Heart left ventricle (tissue), 16 donors: ENCODE data around the gene MAP1B. TPM values are rescaled to one million over a fixed set of nuclear protein-coding genes. Genes with fewer than 3 reads are reported as not detected.

Experiments
- ATAC-seq, 4 donors: fragments of 200-7000 bp; cut with Tn5 transposase; one replicate each; pipeline ENCODE4 v1.9.1; 2020 to 2022; ENCODE audit warnings: moderate library complexity in 4 of 4, mild to moderate bottlenecking in 3 of 4, moderate number of reproducible peaks in 1 of 4
- DNase-seq, 5 donors: peaks; one replicate each; pipeline ENCODE4 v3.0.0-alpha.2; 2020
- H3K27ac ChIP-seq, 12 donors: fragments of 200-600 bp; sonication (generic) in 4 of 12; one replicate each; pipeline versions ENCODE4 v1.5.0 to v1.8.0; 2016 to 2022; ENCODE audit warnings: mild to moderate bottlenecking in 2 of 12
- H3K27me3 ChIP-seq, 9 donors: fragments of 200-600 bp; sonication (generic) in 2 of 9; one replicate each; pipeline versions ENCODE4 v1.5.1 to v1.8.0; 2016 to 2022; ENCODE audit warnings: mild to moderate bottlenecking in 3 of 9
- H3K36me3 ChIP-seq, 9 donors: fragments of 200-600 bp; sonication (generic) in 2 of 9; one replicate each; pipeline versions ENCODE4 v1.5.0 to v1.8.0; 2018 to 2022; ENCODE audit warnings: mild to moderate bottlenecking in 2 of 9
- H3K4me1 ChIP-seq, 12 donors: fragments of 200-600 bp; sonication (generic) in 4 of 12; one replicate each; pipeline versions ENCODE4 v1.5.0 to v1.8.0; 2016 to 2022; ENCODE audit warnings: mild to moderate bottlenecking in 3 of 12
- H3K4me3 ChIP-seq, 12 donors: fragments of 200-600 bp; sonication (generic) in 4 of 12; one replicate each; pipeline versions ENCODE4 v1.5.0 to v1.8.0; 2017 to 2022; ENCODE audit warnings: mild to moderate bottlenecking in 9 of 12, moderate library complexity in 4 of 12
- H3K9me3 ChIP-seq, 12 donors: fragments of 200-600 bp; sonication (generic) in 4 of 12; one replicate each; pipeline versions ENCODE4 v1.5.0 to v1.8.0; 2016 to 2022; ENCODE audit warnings: mild to moderate bottlenecking in 1 of 12
- CTCF ChIP-seq, 12 donors: fragments of 200-600 bp; sonication (generic) in 4 of 12; IDR thresholded peaks; one replicate each; pipeline versions ENCODE4 v1.5.0 to v1.8.0; 2018 to 2022; ENCODE audit warnings: antibody characterized with exemption in 12 of 12, mild to moderate bottlenecking in 5 of 12
- POLR2A ChIP-seq, 2 donors: fragments of 450-650 bp; IDR thresholded peaks; one replicate each; pipeline ENCODE4 v1.6.1; 2017; ENCODE audit warnings: antibody characterized with exemption in 2 of 2, mild to moderate bottlenecking in 2 of 2, moderate library complexity in 2 of 2
- WGBS, 4 donors: extraction: QIAGEN DNeasy Blood & Tissue Kit in 2 of 4; methylation state at CpG; one replicate each; pipeline versions ENCODE4 v1.1.5 to v1.1.7; 2013 to 2018; 5-methylcytosine and 5-hydroxymethylcytosine counted together
- intact Hi-C, 10 donors: fragments of 100-400 bp; cut with DNase I; formaldehyde crosslinking; loops; one replicate each; pipeline versions ENCODE4 v1.11.1 to v1.14.2; 2022
- polyA plus RNA-seq, 2 donors: library from polyadenylated mRNA; stranded (reverse); fragments of 200-250 nt; gene quantifications; one replicate each; pipeline ENCODE4 v1.2.3, GENCODE V29; 2013
- total RNA-seq, 9 donors: library from RNA; depleted of rRNA in 2 of 9; stranded (reverse); fragments of >200 nt in 2 of 9; fragmentation: NEBNext Ultra II Directional in 3 of 9; extraction: Animal tissue kit (Norgen Biotek cat#: 25700) in 3 of 9; gene quantifications; one replicate each; pipeline versions ENCODE4 v1.1.0 to v1.2.4, GENCODE V29; 2016 to 2023
- donor health status: ischemic (EF 13 %, LVEDD 7.1; RV severe dilation, severe dysfunction).
- donor health status: healthy with polysubstance abuse.
- donor health status: DM: no; HTN: yes; CAD: no.
- donor health status: DM: no; HTN: no; CAD: no.
- donor health status: ischemic (EF 25% LVEDD 6.9; RV normal size, moderate dysfunction).
- donor health status: ischemic (EF 25% LVEDD 5.7; RV mildly dilated, moderate dysfunction).
- donor health status: healthy.
- donor health status: DM: yes; HTN: yes; CAD: no.
- donor health status: ischemic (EF 35%, LVEDD 5.7; RV mildly dilated, moderate dysfunction).
- donor health status: nonischemic (EF 11% LVEDD 7.7; RV severe dilation, severe dysfunction).
- donor health status: DM: yes; HTN: yes; CAD: no.
- donor health status: PGD.
- donor health status: ischemic (EF 29% LVEDD 5.4; RV normal size, mild dysfunction).
- donor health status: nonischemic (EF 23%, LVEDD 6.1; RV moderate dilation, normal function).

The MAP1B gene
- total and polyA plus RNA-seq, 11 donors: 10.1 to 603 (median 133) TPM

- intact Hi-C loops: no loop called here
These were observed 10.6 kb upstream of the MAP1B start for GRCh38 chr5:72096602-72097188.

GRCh38 chr5:72101828-72102227, 5.4 kb upstream of the MAP1B start:
- ATAC-seq: no peak
- H3K4me3 ChIP-seq: no peak overlapping the region
- 78 to 98% (median 94%) methylated on average over 1 of the region's 1 CpG for WGBS, 4 donors
- H3K27me3 ChIP-seq: peaks cover 0 to 16% (median 0%) of the 10 kb centered on the region in 9 donors
- peaks cover 0 to 12% (median 0%) of the 10 kb centered on the region in 12 donors for H3K9me3 ChIP-seq
- DNase-seq: no peak
- no peak overlapping the region for H3K27ac ChIP-seq
- intact Hi-C loops: loop anchor here in 4 of 10 donors (10.0 kb wide), 2 partner anchors 217 to 317 kb away; no protein-coding TSS in a partner anchor
- TF ChIP-seq CTCF (IDR thresholded peaks at IDR 0.05) (no peak), POLR2A (IDR thresholded peaks at IDR 0.05) (no peak)
- H3K4me1 ChIP-seq: peaks cover 0 to 4% (median 0%) of the 10 kb centered on the region in 12 donors
- H3K36me3 ChIP-seq: no peaks in the 10 kb centered on the region

More at GRCh38 chr5:72096602-72097188, 10.6 kb upstream of the MAP1B start:
- DNase-seq: no peak
- no peaks in the 10 kb centered on the region for H3K9me3 ChIP-seq
- TF ChIP-seq CTCF (IDR thresholded peaks at IDR 0.05) (no peak), POLR2A (IDR thresholded peaks at IDR 0.05) (no peak)
- H3K36me3 ChIP-seq: no peaks in the 10 kb centered on the region
- H3K27ac ChIP-seq: no peak overlapping the region
- H3K27me3 ChIP-seq: peaks cover 0 to 4% (median 0%) of the 10 kb centered on the region in 9 donors
- H3K4me1 ChIP-seq: no peaks in the 10 kb centered on the region
- WGBS, 4 donors: 77 to 88% (median 84%) methylated on average over 6 of the region's 6 CpGs
- ATAC-seq: no peak
- H3K4me3 ChIP-seq: no peak overlapping the region

- intact Hi-C loops: loop anchor here in 8 of 10 donors (2.0 to 10.0 kb wide), 4 partner anchors 222 to 324 kb away; no protein-coding TSS in a partner anchor
- no peak for DNase-seq
- WGBS, 4 donors: 19 to 24% (median 20%) methylated on average over 10 to 11 of the region's 11 CpGs
- Histone ChIP-seq H3K27ac (peak overlapping the region in 10 of 12 donors; percentile 74 to 93 (median 87)), H3K27me3 (peaks cover 0 to 40% (median 0%) of the 10 kb centered on the region in 9 donors), H3K9me3 (peaks cover 0 to 12% (median 0%) of the 10 kb centered on the region in 12 donors), H3K4me1 (peaks cover 0 to 35% (median 14%) of the 10 kb centered on the region in 12 donors), H3K36me3 (no peaks in the 10 kb centered on the region), H3K4me3 (peak overlapping the region; percentile 53 to 95 (median 88))
- TF ChIP-seq POLR2A (IDR thresholded peaks at IDR 0.05) (no peak), CTCF (IDR thresholded peaks at IDR 0.05) (no peak)
- peak in 2 of 4 donors; percentile 4 to 14 for ATAC-seq
These were observed 501 bp upstream of the MAP1B start for GRCh38 chr5:72106817-72107130.

GRCh38 chr5:72107901-72108201, 576 bp downstream of the MAP1B start:
- Histone ChIP-seq H3K27me3 (peaks cover 0 to 40% (median 0%) of the 10 kb centered on the region in 9 donors), H3K27ac (peak overlapping the region; percentile 74 to 93 (median 87)), H3K4me3 (peak overlapping the region; percentile 53 to 95 (median 88)), H3K4me1 (peaks cover 0 to 43% (median 15%) of the 10 kb centered on the region in 12 donors), H3K9me3 (peaks cover 0 to 12% (median 0%) of the 10 kb centered on the region in 12 donors), H3K36me3 (no peaks in the 10 kb centered on the region)
- TF ChIP-seq POLR2A (IDR thresholded peaks at IDR 0.05) (no peak), CTCF (IDR thresholded peaks at IDR 0.05) (no peak)
- ATAC-seq: peak in 3 of 4 donors; percentile 13 to 27 (median 14)
- 0 to 1% (median 0%) methylated on average over 7 to 11 of the region's 11 CpGs for WGBS, 4 donors
- DNase-seq: peak in 3 of 5 donors; percentile 13 to 34 (median 28)
- intact Hi-C loops: loop anchor here (2.0 to 10.0 kb wide), 4 partner anchors 223 to 326 kb away; no protein-coding TSS in a partner anchor
